Breast epithelium (tissue), 3 donors: ENCODE measurements around the gene BOLA1.

ENCODE experiments used
- POLR2A ChIP-seq: fragments of 450-650 bp; IDR thresholded peaks from one replicate; pipeline ENCODE4 v1.6.1; 2016; ENCODE audit warnings: antibody characterized with exemption, mild to moderate bottlenecking, moderate library complexity
- POLR2AphosphoS5 ChIP-seq, 3 donors: sonication (generic); formaldehyde crosslinking; IDR thresholded peaks; one replicate each; pipeline ENCODE4 v1.6.1; 2017; ENCODE audit warnings: antibody characterized with exemption in 3 of 3
- TF ChIP-seq, protein P1 (sequence below), 3 donors: fragments of 450-650 bp; IDR thresholded peaks; one replicate each; pipeline ENCODE4 v1.5.1; 2016 to 2017; ENCODE audit warnings: antibody characterized with exemption in 3 of 3, mild to moderate bottlenecking in 3 of 3, moderate library complexity in 3 of 3

DNA sequence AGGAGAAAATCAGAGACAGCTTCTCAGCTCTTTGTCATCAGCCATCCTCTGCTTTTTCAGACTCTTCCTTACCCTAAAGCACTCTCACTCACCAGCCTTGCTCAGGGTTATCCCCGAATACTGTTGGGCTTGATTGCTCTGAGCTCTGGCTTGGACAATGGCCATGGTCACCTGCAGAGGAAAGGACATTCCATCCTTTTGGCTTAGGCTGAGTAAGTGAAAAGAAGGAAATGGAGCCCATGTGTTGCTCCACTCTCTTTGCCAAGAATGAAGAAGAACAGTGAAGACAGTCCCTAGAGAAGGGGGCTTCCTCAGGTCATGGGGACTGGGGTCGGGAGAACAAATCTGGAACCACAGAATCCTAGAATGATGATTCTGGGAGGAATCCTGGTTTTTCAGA, 35.0 kb downstream of the BOLA1 start:
- TF ChIP-seq, protein P1, sequence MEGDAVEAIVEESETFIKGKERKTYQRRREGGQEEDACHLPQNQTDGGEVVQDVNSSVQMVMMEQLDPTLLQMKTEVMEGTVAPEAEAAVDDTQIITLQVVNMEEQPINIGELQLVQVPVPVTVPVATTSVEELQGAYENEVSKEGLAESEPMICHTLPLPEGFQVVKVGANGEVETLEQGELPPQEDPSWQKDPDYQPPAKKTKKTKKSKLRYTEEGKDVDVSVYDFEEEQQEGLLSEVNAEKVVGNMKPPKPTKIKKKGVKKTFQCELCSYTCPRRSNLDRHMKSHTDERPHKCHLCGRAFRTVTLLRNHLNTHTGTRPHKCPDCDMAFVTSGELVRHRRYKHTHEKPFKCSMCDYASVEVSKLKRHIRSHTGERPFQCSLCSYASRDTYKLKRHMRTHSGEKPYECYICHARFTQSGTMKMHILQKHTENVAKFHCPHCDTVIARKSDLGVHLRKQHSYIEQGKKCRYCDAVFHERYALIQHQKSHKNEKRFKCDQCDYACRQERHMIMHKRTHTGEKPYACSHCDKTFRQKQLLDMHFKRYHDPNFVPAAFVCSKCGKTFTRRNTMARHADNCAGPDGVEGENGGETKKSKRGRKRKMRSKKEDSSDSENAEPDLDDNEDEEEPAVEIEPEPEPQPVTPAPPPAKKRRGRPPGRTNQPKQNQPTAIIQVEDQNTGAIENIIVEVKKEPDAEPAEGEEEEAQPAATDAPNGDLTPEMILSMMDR (IDR thresholded peaks at IDR 0.05), result no peak
- no peak for TF ChIP-seq POLR2AphosphoS5 (IDR thresholded peaks at IDR 0.05)
- TF ChIP-seq POLR2A, result no peak
